IPS DF 4.7 (cell line): ENCODE results near the gene ZNF800.
"Not testable (repeated sequence)": the region's sequence is repeated elsewhere in the genome, so short reads cannot be mapped to it uniquely, and the experiment has no call there.

Experiments used
- DNase-seq: peaks from one replicate; pipeline ENCODE4 v3.0.0-alpha.2; 2013; ENCODE audit warnings: low spot score; ENCODE audit errors: extremely low read depth

Gene ZNF800

GRCh38 chr7:127392566-127393367 is at the start of gene ZNF800:
Gene ZNF800 (minus strand): TSS chr7:127392708. CDS start chr7:127391557, 1,151 bp downstream.
- DNase-seq, result no peak

GRCh38 chr7:127440206-127440605 is 47.7 kb upstream of the ZNF800 start:
- DNase-seq, result no peak

- no peak for DNase-seq
Observed at GRCh38 chr7:127438836-127439235, 46.3 kb upstream of the ZNF800 start.

- no peak for DNase-seq
Observed at GRCh38 chr7:127437837-127438236, 45.3 kb upstream of the ZNF800 start.

- no peak for DNase-seq
Observed at GRCh38 chr7:127437241-127437640, 44.7 kb upstream of the ZNF800 start.

GRCh38 chr7:127429281-127429680 is 36.8 kb upstream of the ZNF800 start:
- DNase-seq, result not testable (repeated sequence)

- no peak for DNase-seq
Observed at GRCh38 chr7:127419196-127419595, 26.7 kb upstream of the ZNF800 start.

GRCh38 chr7:127418459-127418858 is 26.0 kb upstream of the ZNF800 start:
- no peak for DNase-seq

- DNase-seq, result no peak
Observed at GRCh38 chr7:127417346-127417745, 24.8 kb upstream of the ZNF800 start.

- no peak for DNase-seq
Observed at GRCh38 chr7:127415060-127415742, 22.7 kb upstream of the ZNF800 start.

- DNase-seq, result no peak
Observed at GRCh38 chr7:127413962-127414361, 21.5 kb upstream of the ZNF800 start.

- DNase-seq, result no peak
Observed at GRCh38 chr7:127413326-127413725, 20.8 kb upstream of the ZNF800 start.

GRCh38 chr7:127411176-127411575 is 18.7 kb upstream of the ZNF800 start:
- DNase-seq, result no peak

- no peak for DNase-seq
Observed at GRCh38 chr7:127409629-127410028, 17.1 kb upstream of the ZNF800 start.

- DNase-seq, result no peak
Observed at GRCh38 chr7:127404286-127405072, 12.0 kb upstream of the ZNF800 start.

GRCh38 chr7:127396184-127396583 is 3.7 kb upstream of the ZNF800 start:
- no peak for DNase-seq

GRCh38 chr7:127395104-127395503 is 2.6 kb upstream of the ZNF800 start:
- not testable (repeated sequence) for DNase-seq

- DNase-seq, result no peak
Observed at GRCh38 chr7:127393368-127394058, 1.0 kb upstream of the ZNF800 start.

- DNase-seq, result no peak
Observed at GRCh38 chr7:127392182-127392565, 334 bp downstream of the ZNF800 start.

- no peak for DNase-seq
Observed at GRCh38 chr7:127391591-127392181, 822 bp downstream of the ZNF800 start.
